ENCODE results near the gene NGFR.

Gene NGFR

DNA sequence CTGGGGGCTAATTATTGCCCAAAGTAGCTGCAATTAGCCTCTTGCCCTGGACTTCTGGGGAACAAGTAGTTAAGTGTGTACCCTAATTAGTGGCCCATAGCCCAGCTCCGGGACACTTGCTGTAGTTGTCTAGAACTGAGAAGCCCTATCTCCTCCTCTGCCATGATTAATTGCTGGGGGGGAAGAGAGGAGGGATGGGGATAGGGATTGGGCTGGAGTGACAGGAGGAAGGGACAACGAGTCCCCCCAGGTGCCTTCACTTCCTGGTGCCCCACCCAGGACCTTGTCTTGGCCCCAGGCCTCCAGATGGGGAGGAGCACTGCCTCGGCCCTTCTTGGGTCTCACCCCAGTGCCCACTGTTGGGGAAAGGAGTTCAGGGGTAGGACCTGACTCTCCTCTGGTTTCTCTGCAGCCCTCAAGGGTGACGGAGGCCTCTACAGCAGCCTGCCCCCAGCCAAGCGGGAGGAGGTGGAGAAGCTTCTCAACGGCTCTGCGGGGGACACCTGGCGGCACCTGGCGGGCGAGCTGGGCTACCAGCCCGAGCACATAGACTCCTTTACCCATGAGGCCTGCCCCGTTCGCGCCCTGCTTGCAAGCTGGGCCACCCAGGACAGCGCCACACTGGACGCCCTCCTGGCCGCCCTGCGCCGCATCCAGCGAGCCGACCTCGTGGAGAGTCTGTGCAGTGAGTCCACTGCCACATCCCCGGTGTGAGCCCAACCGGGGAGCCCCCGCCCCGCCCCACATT, 17.4 kb downstream of the NGFR start:
- no peaks in the 10 kb centered on the region for H3K9me3 ChIP-seq (ENCODE audit: insufficient read depth, low read length)
- no peaks in the 10 kb centered on the region for H3K27me3 ChIP-seq (ENCODE audit: low read length)
- no peaks in the 10 kb centered on the region for H3K79me2 ChIP-seq (ENCODE audit: insufficient read depth, low read length)
- H3K36me3 ChIP-seq (ENCODE audit: low read length) = no peaks in the 10 kb centered on the region
- no peak overlapping the region for H3K9ac ChIP-seq (ENCODE audit: low read length)
- no peaks in the 10 kb centered on the region for H3F3A ChIP-seq (ENCODE audit: insufficient read depth)
- no peaks in the 10 kb centered on the region for H3K9me2 ChIP-seq (replicated peaks; ENCODE audit: insufficient read depth, low read length)
- no peak overlapping the region for H3K4me3 ChIP-seq (ENCODE audit: insufficient read depth, low read length, poor library complexity, severe bottlenecking)
- H4K20me1 ChIP-seq (ENCODE audit: low read depth, low read length) = no peaks in the 10 kb centered on the region
- TF ChIP-seq, protein P1, sequence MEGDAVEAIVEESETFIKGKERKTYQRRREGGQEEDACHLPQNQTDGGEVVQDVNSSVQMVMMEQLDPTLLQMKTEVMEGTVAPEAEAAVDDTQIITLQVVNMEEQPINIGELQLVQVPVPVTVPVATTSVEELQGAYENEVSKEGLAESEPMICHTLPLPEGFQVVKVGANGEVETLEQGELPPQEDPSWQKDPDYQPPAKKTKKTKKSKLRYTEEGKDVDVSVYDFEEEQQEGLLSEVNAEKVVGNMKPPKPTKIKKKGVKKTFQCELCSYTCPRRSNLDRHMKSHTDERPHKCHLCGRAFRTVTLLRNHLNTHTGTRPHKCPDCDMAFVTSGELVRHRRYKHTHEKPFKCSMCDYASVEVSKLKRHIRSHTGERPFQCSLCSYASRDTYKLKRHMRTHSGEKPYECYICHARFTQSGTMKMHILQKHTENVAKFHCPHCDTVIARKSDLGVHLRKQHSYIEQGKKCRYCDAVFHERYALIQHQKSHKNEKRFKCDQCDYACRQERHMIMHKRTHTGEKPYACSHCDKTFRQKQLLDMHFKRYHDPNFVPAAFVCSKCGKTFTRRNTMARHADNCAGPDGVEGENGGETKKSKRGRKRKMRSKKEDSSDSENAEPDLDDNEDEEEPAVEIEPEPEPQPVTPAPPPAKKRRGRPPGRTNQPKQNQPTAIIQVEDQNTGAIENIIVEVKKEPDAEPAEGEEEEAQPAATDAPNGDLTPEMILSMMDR (IDR thresholded peaks at IDR 0.05; ENCODE audit: insufficient read depth, low read length, poor library complexity, severe bottlenecking) = no peak
- TF ChIP-seq EZH2phosphoT487 (conservative IDR thresholded peaks at IDR 0.05; ENCODE audit: low read length) = no peak
- H3K27ac ChIP-seq (ENCODE audit: low read depth, low read length) = no peak overlapping the region
- no peak overlapping the region for H3K4me2 ChIP-seq (ENCODE audit: low read depth, low read length, poor library complexity, severe bottlenecking)
- no peak overlapping the region for H2AFZ ChIP-seq (ENCODE audit: low read depth, low read length, severe bottlenecking)

DNA sequence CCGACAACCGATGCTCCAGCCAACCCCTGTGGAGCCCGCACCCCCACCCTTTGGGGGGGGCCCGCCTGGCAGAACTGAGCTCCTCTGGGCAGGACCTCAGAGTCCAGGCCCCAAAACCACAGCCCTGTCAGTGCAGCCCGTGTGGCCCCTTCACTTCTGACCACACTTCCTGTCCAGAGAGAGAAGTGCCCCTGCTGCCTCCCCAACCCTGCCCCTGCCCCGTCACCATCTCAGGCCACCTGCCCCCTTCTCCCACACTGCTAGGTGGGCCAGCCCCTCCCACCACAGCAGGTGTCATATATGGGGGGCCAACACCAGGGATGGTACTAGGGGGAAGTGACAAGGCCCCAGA, 17.9 kb downstream of the NGFR start:
- Histone ChIP-seq H3K36me3 (ENCODE audit: low read length) (no peaks in the 10 kb centered on the region), H4K20me1 (ENCODE audit: low read depth, low read length) (no peaks in the 10 kb centered on the region), H2AFZ (ENCODE audit: low read depth, low read length, severe bottlenecking) (no peak overlapping the region), H3K79me2 (ENCODE audit: insufficient read depth, low read length) (no peaks in the 10 kb centered on the region), H3K9ac (ENCODE audit: low read length) (no peak overlapping the region), H3K9me2 (replicated peaks; ENCODE audit: insufficient read depth, low read length) (no peaks in the 10 kb centered on the region), H3K9me3 (ENCODE audit: insufficient read depth, low read length) (no peaks in the 10 kb centered on the region), H3K4me3 (ENCODE audit: insufficient read depth, low read length, poor library complexity, severe bottlenecking) (no peak overlapping the region), H3F3A (ENCODE audit: insufficient read depth) (no peaks in the 10 kb centered on the region), H3K4me2 (ENCODE audit: low read depth, low read length, poor library complexity, severe bottlenecking) (no peak overlapping the region), H3K27ac (ENCODE audit: low read depth, low read length) (no peak overlapping the region), H3K27me3 (ENCODE audit: low read length) (no peaks in the 10 kb centered on the region)
- TF ChIP-seq, protein P1 (IDR thresholded peaks at IDR 0.05; ENCODE audit: insufficient read depth, low read length, poor library complexity, severe bottlenecking) = no peak

DNA sequence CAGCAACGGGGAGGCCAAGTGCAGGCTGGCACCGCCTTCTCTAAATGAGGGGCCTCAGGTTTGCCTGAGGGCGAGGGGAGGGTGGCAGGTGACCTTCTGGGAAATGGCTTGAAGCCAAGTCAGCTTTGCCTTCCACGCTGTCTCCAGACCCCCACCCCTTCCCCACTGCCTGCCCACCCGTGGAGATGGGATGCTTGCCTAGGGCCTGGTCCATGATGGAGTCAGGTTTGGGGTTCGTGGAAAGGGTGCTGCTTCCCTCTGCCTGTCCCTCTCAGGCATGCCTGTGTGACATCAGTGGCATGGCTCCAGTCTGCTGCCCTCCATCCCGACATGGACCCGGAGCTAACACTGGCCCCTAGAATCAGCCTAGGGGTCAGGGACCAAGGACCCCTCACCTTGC, 18.5 kb downstream of the NGFR start:
- Histone ChIP-seq H3K36me3 (ENCODE audit: low read length) (no peaks in the 10 kb centered on the region), H3K4me2 (ENCODE audit: low read depth, low read length, poor library complexity, severe bottlenecking) (no peak overlapping the region), H3K9ac (ENCODE audit: low read length) (no peak overlapping the region), H4K20me1 (ENCODE audit: low read depth, low read length) (no peaks in the 10 kb centered on the region), H3K9me2 (replicated peaks; ENCODE audit: insufficient read depth, low read length) (no peaks in the 10 kb centered on the region), H2AFZ (ENCODE audit: low read depth, low read length, severe bottlenecking) (no peak overlapping the region), H3K27me3 (ENCODE audit: low read length) (no peaks in the 10 kb centered on the region), H3K79me2 (ENCODE audit: insufficient read depth, low read length) (no peaks in the 10 kb centered on the region), H3K9me3 (ENCODE audit: insufficient read depth, low read length) (no peaks in the 10 kb centered on the region), H3F3A (ENCODE audit: insufficient read depth) (no peaks in the 10 kb centered on the region), H3K4me3 (ENCODE audit: insufficient read depth, low read length, poor library complexity, severe bottlenecking) (no peak overlapping the region), H3K27ac (ENCODE audit: low read depth, low read length) (no peak overlapping the region)
- TF ChIP-seq, protein P1 (IDR thresholded peaks at IDR 0.05; ENCODE audit: insufficient read depth, low read length, poor library complexity, severe bottlenecking) = no peak
- no peak for TF ChIP-seq EZH2phosphoT487 (conservative IDR thresholded peaks at IDR 0.05; ENCODE audit: low read length)
